NCI-H2081 (cell line): ENCODE results near the gene ARHGAP36.

ENCODE experiments used
- DNase-seq, 2 experiments: peaks; one replicate each; lab custom pipeline; 2025; lab: John Stamatoyannopoulos, UW

The ARHGAP36 gene, protein sequence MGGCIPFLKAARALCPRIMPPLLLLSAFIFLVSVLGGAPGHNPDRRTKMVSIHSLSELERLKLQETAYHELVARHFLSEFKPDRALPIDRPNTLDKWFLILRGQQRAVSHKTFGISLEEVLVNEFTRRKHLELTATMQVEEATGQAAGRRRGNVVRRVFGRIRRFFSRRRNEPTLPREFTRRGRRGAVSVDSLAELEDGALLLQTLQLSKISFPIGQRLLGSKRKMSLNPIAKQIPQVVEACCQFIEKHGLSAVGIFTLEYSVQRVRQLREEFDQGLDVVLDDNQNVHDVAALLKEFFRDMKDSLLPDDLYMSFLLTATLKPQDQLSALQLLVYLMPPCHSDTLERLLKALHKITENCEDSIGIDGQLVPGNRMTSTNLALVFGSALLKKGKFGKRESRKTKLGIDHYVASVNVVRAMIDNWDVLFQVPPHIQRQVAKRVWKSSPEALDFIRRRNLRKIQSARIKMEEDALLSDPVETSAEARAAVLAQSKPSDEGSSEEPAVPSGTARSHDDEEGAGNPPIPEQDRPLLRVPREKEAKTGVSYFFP

GRCh38 chrX:131058136-131058868 is at the start of gene ARHGAP36:
Gene ARHGAP36 (plus strand): TSS chrX:131058346. CDS start chrX:131081666, 23,320 bp downstream.
- no peak for DNase-seq

DNA sequence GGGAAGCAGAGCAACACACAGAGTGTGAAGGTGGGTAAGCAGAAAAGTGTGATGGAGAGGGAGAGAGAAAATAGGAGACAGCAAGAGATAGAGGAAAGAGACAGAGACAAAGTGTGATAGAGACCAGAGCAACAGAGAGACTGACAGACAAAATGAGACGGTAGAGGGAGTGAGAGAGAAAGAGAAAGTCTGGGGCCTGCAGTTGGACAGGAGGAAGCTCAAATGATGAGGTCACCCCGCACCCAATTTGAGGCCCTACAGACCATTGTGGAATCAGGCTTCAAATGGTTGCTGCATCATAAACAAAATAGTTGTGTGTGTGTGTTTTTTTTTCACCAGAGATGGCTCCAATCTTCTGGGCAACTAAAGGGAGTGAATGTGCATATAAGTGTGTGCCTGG is 48.0 kb upstream of the ARHGAP36 start:
- DNase-seq: no peak

DNA sequence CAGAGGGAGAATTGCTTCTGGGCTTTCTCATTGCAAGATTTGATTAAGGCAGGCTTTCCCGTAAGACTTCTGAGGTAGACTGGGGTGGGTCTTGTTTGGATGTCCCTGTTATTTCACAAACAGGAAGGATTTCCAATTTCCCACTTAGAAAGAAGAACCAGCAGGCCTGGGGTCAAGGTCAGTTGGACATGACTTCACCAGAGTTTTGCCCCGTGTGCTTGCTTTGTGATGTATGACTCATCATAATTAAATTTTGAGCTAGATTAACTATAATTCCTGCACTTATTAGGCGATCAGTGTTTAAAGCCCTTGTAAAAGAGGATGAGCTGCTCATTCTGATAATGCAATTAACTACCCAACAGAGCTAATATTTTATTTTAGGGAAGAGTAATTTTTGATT is 32.8 kb upstream of the ARHGAP36 start:
- no peak for DNase-seq

GRCh38 chrX:131032354-131033230 is 25.6 kb upstream of the ARHGAP36 start:
- DNase-seq: no peak

GRCh38 chrX:131034063-131034462 is 24.1 kb upstream of the ARHGAP36 start:
- DNase-seq: no peak

GRCh38 chrX:131040781-131041180 is 17.4 kb upstream of the ARHGAP36 start:
- no peak for DNase-seq

DNA sequence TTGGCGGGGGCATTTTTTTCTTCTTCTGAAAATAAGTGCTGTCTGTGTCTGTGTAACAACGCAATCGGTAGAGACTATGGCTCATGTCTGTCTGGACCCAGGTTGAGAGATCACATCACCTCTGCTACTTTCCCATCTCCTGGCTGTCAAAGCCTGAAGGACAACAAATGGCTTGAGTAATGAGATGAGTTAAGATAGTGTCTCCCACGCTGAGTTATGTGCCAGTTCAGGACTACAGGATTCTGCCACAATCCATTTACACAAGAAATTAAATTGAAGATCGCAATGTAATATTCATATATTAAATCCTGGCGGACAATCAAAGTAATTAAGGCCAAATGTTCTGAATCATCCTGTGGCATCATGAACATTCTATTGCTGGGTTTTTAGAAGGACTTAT is 16.5 kb upstream of the ARHGAP36 start:
- no peak for DNase-seq

DNA sequence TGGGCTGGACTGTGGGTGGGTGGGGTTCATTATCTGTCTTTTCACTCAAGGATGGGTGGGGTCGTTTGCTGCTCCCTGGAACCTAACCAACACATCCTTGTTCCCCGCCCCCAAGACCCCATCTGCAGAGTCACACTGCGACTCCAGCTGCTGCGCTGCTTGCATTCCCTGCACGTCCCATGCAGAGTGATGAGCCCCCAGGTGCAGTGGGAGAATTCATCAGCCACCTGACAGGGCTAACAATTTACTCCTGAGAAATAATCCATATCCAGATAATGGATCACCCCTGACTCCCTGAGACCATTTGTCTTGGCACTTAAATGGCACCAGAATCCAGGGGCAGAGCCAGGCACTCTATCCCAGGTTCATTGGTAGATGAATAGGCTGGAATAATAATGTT is 12.4 kb upstream of the ARHGAP36 start:
- no peak for DNase-seq

DNA sequence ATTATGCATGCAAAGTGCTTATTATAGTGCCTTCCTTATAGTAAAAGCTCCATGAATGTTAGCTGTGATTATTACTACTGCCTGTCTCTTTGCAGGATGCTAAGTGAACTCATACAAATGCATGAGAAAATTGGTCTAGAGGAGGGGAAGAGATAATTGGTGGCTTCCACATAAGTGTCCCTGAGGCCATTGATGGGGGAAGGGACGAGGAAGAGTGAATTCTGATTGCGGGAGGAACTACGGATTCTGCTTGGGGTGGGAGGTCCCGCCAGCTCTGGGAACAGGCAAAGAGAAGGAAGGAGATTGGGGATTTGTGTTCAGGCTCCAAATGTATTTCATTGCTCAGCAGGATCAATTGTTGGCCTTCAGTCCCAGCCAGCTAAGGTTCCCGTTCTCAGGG is 11.6 kb upstream of the ARHGAP36 start:
- no peak for DNase-seq

DNA sequence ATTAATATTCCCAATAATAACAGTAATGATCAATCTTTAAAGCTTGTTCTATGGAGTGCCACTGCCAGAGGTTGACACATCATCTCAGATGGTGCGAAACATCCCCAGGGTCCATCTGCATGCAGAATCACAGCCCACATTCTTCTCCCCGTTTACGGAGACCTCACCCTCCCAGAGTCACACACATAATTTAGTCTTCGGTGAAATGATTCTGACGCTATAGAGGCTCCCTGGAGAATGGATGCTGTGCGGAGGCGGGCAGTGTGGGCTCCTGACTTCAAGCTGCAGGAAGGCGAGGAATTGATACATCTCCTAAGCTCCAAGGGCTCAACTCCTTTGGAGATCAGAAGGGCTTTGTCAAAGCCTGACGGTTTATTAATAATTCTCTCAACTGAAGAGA is 11.0 kb upstream of the ARHGAP36 start:
- no peak for DNase-seq

- no peak for DNase-seq
Measured at GRCh38 chrX:131053076-131053475, 5.1 kb upstream of the ARHGAP36 start.

GRCh38 chrX:131054906-131055305 is 3.2 kb upstream of the ARHGAP36 start:
- no peak for DNase-seq

GRCh38 chrX:131057706-131058105 is 440 bp upstream of the ARHGAP36 start:
- DNase-seq: no peak

- DNase-seq: no peak
Measured at GRCh38 chrX:131059246-131059645, 1.1 kb downstream of the ARHGAP36 start.

DNA sequence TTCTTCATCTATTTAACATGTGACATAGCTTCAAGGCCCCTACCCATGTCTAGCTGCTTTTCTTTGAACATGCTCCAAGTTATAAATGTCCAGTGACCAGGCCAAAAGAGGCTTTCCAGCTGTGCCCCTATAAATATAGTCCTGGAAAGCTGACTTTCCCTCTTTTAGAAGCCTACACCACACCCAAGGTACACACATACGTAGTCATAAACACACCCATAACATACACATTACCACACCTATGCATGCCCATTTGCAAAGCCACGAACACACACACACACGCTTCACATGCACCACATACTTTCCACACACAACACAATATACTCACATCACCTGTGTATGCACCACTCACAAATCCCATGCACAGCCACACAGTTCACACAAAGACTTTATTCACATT is 2.0 kb downstream of the ARHGAP36 start:
- no peak for DNase-seq

GRCh38 chrX:131061306-131061705 is 3.2 kb downstream of the ARHGAP36 start:
- no peak for DNase-seq

GRCh38 chrX:131063613-131064012 is 5.5 kb downstream of the ARHGAP36 start:
- DNase-seq: no peak

DNA sequence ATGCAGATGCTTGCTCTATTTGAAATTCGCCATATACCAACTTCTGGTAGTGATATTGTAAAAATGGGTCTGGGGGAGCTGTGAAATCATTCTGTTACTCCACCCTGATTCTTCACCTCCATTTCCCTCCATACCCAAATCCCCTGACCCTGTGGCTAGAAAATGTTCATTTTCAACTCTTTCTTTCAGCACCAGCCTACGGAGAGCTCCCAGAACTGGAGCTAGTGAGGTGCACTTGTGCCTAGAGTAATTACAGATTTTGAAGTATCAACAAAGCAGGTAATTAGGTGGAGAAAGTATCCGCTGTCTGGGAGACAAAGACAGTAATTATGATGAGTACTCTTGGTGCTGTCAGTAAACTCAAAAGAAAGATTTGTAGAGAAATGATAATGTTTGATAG is 8.1 kb downstream of the ARHGAP36 start:
- no peak for DNase-seq

DNA sequence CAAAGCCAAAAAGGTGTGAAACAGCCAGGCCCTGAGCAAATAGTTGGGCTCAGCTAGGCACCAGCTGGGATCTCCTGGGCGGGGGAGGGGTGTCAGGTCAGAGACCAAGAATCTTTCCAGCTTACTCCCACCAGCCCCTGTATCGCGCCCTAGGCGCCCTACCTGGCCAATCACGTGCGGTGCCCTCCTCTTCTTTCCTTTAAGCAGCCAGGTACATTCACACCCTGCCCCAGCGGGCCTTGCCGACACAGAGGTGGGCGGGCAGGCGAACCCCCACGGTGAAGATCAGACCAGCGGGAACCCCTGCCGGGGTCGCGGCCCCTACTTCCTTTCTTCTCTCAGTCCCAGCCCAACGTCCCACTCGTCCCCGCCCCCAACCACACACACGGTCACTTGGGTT is 9.1 kb downstream of the ARHGAP36 start:
- no peak for DNase-seq

DNA sequence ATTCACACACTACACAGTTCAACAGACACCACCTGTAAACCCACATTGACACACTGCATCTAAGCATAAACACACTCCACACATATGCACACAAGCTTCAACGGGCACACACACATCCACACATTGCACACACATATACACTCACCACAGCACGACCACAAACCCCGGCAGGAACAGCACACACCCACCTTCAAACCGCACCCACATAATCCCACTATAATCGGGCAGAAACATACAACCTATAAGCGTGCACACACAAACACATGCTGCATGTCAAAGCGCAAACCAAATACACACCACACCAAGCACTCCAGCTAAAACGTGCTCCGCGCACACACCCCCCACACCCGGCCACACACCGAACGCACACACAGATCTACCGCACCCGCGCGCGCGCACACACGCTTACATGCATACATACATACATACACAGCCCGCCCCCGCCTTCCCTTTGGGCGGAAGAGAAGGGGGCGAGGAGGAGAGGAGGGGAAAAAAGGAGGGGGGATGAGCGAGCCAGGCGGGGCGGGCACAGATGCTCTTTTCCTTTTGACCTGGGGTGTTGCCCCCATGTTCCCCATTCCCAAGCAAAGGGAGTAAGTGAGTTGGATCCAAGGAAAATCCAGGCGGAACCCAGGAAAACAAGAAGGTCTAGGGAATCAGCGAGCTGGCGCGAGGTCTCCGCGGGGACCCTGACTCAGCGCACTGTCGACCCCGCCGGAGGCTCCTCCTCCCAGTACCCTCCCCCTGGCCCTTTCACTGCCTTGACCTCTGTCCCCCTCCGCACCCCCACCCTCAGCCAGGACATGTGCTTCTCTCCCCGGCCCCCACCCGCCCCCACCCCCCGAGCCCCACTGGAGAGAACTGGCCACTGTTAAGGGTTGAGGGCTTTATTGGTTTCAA is 9.9 kb downstream of the ARHGAP36 start:
- no peak for DNase-seq
